Measurements from ENCODE around the gene CDK14. TPM values are rescaled to one million over a fixed set of nuclear protein-coding genes. Genes with fewer than 3 reads are reported as not detected.

Gene CDK14
- total RNA-seq, 4 donors from 2014 or later, result 3.3 to 61.6 (median 38.7) TPM

DNA sequence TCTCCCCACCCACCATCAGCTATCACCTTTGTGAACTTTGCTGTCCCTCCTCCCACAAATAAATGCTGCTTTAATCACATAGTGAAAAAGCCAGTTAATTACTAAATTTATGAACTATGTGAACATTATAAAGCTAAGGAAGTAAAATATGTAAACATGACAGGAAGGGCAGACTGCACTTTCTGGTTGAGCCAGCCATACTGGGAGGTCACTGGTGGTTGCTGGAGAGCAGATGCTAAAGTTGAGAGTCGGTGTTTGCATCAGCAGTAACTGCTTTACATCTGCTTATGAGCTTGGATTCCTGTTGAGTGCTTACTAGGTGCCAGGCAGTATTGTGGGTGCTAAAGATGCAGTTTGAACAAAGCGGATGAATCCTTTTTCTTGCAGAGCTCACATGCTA lies 458.3 kb downstream of the CDK14 start:
- no peaks in the 10 kb centered on the region for H3K9me3 ChIP-seq
- TF ChIP-seq, protein P1, sequence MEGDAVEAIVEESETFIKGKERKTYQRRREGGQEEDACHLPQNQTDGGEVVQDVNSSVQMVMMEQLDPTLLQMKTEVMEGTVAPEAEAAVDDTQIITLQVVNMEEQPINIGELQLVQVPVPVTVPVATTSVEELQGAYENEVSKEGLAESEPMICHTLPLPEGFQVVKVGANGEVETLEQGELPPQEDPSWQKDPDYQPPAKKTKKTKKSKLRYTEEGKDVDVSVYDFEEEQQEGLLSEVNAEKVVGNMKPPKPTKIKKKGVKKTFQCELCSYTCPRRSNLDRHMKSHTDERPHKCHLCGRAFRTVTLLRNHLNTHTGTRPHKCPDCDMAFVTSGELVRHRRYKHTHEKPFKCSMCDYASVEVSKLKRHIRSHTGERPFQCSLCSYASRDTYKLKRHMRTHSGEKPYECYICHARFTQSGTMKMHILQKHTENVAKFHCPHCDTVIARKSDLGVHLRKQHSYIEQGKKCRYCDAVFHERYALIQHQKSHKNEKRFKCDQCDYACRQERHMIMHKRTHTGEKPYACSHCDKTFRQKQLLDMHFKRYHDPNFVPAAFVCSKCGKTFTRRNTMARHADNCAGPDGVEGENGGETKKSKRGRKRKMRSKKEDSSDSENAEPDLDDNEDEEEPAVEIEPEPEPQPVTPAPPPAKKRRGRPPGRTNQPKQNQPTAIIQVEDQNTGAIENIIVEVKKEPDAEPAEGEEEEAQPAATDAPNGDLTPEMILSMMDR (IDR thresholded peaks at IDR 0.05), result no peak
- TF ChIP-seq POLR2A (IDR thresholded peaks at IDR 0.05), result no peak
- intact Hi-C loops (cut with DNase I; ENCODE audit: low total_unique reads), result no loop called here
- no peaks in the 10 kb centered on the region for H3K4me1 ChIP-seq
- DNase-seq, result no peak
- no peaks in the 10 kb centered on the region for H3K27me3 ChIP-seq
- H3K4me3 ChIP-seq, result no peak overlapping the region
- no peak overlapping the region for H3K27ac ChIP-seq
- no peaks in the 10 kb centered on the region for H3K36me3 ChIP-seq

DNA sequence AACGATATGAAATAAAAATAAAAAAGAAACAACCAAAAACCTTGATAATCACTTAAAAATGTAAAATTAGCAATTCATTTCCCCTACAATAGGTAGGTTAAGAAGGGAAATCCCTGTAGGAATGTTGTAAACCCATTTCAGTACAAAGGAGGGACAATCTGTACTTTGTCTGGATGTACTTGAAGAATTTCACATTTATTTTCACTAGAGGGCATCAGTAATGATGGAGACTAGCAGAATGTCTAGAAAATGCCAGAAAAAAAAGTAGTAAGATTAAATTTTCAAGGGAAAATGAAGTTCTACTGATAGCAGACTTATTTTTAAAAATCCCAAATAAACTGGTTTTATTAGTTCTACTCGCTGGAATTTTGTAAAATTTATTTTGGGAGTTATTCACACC lies 459.1 kb downstream of the CDK14 start:
- H3K27ac ChIP-seq, result no peak overlapping the region
- H3K4me1 ChIP-seq, result no peaks in the 10 kb centered on the region
- H3K27me3 ChIP-seq, result no peaks in the 10 kb centered on the region
- TF ChIP-seq, protein P1 (IDR thresholded peaks at IDR 0.05), result no peak
- TF ChIP-seq POLR2A (IDR thresholded peaks at IDR 0.05), result no peak
- H3K36me3 ChIP-seq, result no peaks in the 10 kb centered on the region
- no peak for DNase-seq
- intact Hi-C loops (cut with DNase I; ENCODE audit: low total_unique reads), result no loop called here
- H3K9me3 ChIP-seq, result no peaks in the 10 kb centered on the region
- no peak overlapping the region for H3K4me3 ChIP-seq

DNA sequence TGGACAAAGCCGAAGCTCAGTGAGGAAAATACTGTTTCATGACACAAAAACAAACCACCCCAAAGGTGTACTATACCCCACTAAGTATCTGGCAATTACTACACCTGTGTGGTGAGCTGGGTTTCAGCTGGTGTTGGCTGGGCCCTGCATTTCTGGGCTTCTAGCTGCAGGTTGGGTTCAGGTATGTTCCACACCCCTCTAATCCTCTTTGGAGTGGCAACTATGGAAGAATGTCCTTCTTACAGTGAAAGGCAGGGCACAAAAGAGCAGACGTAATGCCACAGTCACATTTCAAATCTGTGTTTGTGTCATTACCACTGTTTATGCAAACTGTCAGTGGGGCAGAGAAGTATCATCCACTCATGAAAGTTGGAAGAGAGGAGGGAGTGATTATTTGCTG lies 466.6 kb downstream of the CDK14 start:
- no peak for TF ChIP-seq POLR2A (IDR thresholded peaks at IDR 0.05)
- TF ChIP-seq, protein P1 (IDR thresholded peaks at IDR 0.05), result no peak
- no peak overlapping the region for H3K27ac ChIP-seq

DNA sequence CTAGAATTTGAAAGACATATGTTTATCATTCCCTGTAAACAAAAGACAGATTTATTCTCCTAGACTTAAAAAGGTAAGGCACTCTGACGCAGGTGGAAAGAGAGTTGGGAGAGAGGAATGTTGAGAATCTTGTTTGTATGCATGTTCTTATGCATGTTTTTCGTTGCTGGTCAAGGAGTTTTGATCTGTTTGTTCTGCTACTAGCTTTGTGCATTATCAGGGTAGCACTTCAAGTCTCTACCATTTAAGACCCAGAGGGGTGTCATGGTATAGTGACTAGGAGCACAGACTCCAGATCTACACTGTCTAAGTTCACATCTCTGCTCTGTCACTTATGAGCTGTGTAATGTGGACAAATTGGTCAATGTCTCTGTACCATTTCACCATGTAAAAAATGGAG lies 467.9 kb downstream of the CDK14 start:
- Histone ChIP-seq H3K4me3 (no peak overlapping the region), H3K9me3 (no peaks in the 10 kb centered on the region), H3K4me1 (no peaks in the 10 kb centered on the region), H3K27ac (no peak overlapping the region), H3K36me3 (no peaks in the 10 kb centered on the region), H3K27me3 (no peaks in the 10 kb centered on the region)
- DNase-seq, result no peak
- intact Hi-C loops (cut with DNase I; ENCODE audit: low total_unique reads), result no loop called here
- TF ChIP-seq POLR2A (IDR thresholded peaks at IDR 0.05), result no peak
- TF ChIP-seq, protein P1 (IDR thresholded peaks at IDR 0.05), result no peak

More for the DNA sequence above, 466.6 kb downstream of the CDK14 start:
- Histone ChIP-seq H3K4me3 (no peak overlapping the region), H3K27me3 (no peaks in the 10 kb centered on the region), H3K4me1 (no peaks in the 10 kb centered on the region), H3K9me3 (no peaks in the 10 kb centered on the region), H3K36me3 (no peaks in the 10 kb centered on the region)
- intact Hi-C loops (cut with DNase I; ENCODE audit: low total_unique reads), result no loop called here
- no peak for DNase-seq

DNA sequence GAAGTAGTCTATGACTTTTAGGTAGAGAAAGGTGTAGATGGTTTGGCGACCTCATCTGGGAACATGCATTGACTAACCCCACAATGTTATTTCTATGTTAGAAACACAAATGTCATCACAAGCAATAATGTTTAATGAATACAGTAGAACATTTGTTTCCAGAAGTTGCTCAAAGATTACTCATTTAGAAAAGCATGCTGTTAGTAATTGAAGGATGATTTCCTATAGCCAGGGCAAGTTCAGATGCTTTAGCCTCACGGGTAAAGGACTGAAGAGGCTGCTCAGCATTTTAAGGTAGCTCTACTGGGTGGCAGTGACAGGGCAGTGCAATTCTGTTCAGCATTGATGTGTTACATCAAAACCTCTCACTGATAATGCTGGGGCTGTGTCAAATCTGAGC lies 468.8 kb downstream of the CDK14 start:
- Histone ChIP-seq H3K4me3 (no peak overlapping the region), H3K9me3 (no peaks in the 10 kb centered on the region), H3K36me3 (no peaks in the 10 kb centered on the region), H3K27ac (no peak overlapping the region), H3K4me1 (no peaks in the 10 kb centered on the region), H3K27me3 (no peaks in the 10 kb centered on the region)
- TF ChIP-seq POLR2A (IDR thresholded peaks at IDR 0.05), result no peak
- TF ChIP-seq, protein P1 (IDR thresholded peaks at IDR 0.05), result no peak
- DNase-seq, result no peak
- intact Hi-C loops (cut with DNase I; ENCODE audit: low total_unique reads), result no loop called here
